ENCODE results near the gene B3GNT5. TPM values are rescaled to one million over a fixed set of nuclear protein-coding genes. Genes with fewer than 3 reads are reported as not detected.

Gene B3GNT5, protein sequence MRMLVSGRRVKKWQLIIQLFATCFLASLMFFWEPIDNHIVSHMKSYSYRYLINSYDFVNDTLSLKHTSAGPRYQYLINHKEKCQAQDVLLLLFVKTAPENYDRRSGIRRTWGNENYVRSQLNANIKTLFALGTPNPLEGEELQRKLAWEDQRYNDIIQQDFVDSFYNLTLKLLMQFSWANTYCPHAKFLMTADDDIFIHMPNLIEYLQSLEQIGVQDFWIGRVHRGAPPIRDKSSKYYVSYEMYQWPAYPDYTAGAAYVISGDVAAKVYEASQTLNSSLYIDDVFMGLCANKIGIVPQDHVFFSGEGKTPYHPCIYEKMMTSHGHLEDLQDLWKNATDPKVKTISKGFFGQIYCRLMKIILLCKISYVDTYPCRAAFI
- total RNA-seq: 1 to 10 TPM; 5.4 to 5.6 TPM

DNA sequence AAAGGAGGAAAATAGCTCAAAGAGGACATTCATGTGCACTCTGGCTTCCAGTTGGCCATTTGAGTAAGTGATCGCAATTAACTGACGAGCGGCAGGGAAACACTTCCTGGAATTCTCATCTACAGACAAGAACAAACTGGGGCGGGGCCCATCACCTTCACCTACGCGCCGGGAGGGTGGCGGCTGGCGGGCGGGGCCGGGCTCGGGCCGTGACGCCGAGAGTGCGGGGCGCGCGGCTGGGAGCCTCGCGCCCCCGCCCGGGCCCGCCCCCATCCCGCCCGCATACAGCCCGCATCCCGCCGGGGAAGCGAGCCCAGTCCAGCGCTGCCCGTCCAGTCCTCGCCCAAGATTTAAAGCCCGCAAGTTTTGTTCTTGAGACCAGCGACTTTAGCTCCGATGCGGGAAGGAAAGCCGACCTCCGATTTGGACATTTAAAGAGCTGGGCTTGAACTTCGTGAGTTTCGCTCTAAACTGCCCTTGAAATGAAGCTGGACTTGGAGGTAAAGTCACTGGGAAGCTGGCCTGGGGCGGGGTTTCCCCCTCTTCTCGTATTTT lies at the start of gene B3GNT5:
TSS of gene B3GNT5 (plus strand) at position 281 of the 555 bp plus-strand sequence. CDS start 16,546 bp downstream, outside the sequence.
- Histone ChIP-seq H3K4me3 (peak within 1 kb of the TSS; percentile 50 to 70), H3K36me3 (replicated peaks in 1 of 2; ENCODE audit: insufficient read depth in 1 of 2, low read depth in 2 of 2) (no peaks in the 10 kb centered on the region), H3K9me3 (no peaks in the 10 kb centered on the region), H3K27me3 (no peaks in the 10 kb centered on the region), H3K4me1 (peaks cover 12% of the 10 kb centered on the region), H3K27ac (peak within 1 kb of the TSS; percentile 89 to 96 (median 91))
- ATAC-seq: peak; percentile 80
- peak in 2 of 3 donors; percentile 56 to 61 for TF ChIP-seq POLR2A (IDR thresholded peaks at IDR 0.05)
- TF ChIP-seq, protein P1, sequence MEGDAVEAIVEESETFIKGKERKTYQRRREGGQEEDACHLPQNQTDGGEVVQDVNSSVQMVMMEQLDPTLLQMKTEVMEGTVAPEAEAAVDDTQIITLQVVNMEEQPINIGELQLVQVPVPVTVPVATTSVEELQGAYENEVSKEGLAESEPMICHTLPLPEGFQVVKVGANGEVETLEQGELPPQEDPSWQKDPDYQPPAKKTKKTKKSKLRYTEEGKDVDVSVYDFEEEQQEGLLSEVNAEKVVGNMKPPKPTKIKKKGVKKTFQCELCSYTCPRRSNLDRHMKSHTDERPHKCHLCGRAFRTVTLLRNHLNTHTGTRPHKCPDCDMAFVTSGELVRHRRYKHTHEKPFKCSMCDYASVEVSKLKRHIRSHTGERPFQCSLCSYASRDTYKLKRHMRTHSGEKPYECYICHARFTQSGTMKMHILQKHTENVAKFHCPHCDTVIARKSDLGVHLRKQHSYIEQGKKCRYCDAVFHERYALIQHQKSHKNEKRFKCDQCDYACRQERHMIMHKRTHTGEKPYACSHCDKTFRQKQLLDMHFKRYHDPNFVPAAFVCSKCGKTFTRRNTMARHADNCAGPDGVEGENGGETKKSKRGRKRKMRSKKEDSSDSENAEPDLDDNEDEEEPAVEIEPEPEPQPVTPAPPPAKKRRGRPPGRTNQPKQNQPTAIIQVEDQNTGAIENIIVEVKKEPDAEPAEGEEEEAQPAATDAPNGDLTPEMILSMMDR (IDR thresholded peaks at IDR 0.05): no peak
- intact Hi-C loops (cut with DNase I): no loop called here
- 0% methylated on average over 4 to 39 of the region's 43 CpGs for whole genome bisulfite sequencing, 2 donors
- peak; percentile 79 to 90 (median 88) for DNase-seq

DNA sequence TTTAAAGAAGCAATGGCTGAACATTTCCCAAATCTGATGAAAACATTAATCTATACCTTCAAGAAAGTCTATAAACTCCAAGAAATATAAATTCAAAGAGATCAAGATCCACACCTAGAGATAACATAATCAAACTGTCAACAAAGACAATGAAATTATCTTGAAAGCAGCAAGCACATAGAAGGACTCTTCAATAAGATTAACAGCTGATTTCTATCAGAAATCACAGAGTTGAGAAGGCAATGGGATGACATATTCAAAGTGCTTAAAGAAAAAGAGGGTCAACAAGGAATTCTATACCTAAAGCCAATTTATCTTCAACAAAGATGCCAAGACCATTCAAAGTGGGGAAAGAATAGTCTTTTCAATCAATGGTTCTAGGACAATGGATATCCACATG lies 49.4 kb upstream of the B3GNT5 start:
- Histone ChIP-seq H3K4me3 (no peak overlapping the region), H3K4me1 (no peaks in the 10 kb centered on the region), H3K27ac (no peak overlapping the region), H3K36me3 (replicated peaks in 1 of 2; ENCODE audit: insufficient read depth in 1 of 2, low read depth in 2 of 2) (no peaks in the 10 kb centered on the region), H3K9me3 (no peaks in the 10 kb centered on the region), H3K27me3 (no peaks in the 10 kb centered on the region)
- DNase-seq (no peak), ATAC-seq (no peak)
- TF ChIP-seq POLR2A (IDR thresholded peaks at IDR 0.05): no peak
- TF ChIP-seq, protein P1 (IDR thresholded peaks at IDR 0.05): no peak
- intact Hi-C loops (cut with DNase I): no loop called here

DNA sequence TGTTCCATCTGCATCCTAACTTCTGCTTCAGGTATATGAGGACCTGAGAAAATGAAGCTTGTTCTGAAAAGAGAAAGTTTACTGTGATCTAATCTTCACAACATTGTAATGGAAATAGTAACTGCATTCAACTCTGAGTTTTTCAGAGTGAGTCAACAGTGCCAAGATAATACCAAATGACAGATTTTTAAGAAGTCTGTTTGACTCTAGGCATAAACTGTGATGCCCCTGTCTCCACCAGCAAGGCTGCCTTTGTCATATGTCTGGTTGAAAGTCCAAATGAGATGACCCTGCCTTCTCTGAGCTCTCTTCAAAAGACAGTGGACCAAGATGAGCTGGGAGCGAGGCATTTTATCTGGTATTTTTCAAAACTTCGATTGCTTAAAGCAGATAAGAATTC lies 44.8 kb upstream of the B3GNT5 start:
- Histone ChIP-seq H3K9me3 (no peaks in the 10 kb centered on the region), H3K4me1 (peaks cover 7% of the 10 kb centered on the region), H3K27ac (no peak overlapping the region), H3K4me3 (no peak overlapping the region), H3K36me3 (replicated peaks in 1 of 2; ENCODE audit: insufficient read depth in 1 of 2, low read depth in 2 of 2) (no peaks in the 10 kb centered on the region), H3K27me3 (no peaks in the 10 kb centered on the region)
- ATAC-seq (no peak), DNase-seq (no peak)
- intact Hi-C loops (cut with DNase I): no loop called here
- TF ChIP-seq POLR2A (IDR thresholded peaks at IDR 0.05): no peak
- TF ChIP-seq, protein P1 (IDR thresholded peaks at IDR 0.05): no peak
- WGBS, 2 donors: 57 to 66% methylated on average over 2 of the region's 2 CpGs

DNA sequence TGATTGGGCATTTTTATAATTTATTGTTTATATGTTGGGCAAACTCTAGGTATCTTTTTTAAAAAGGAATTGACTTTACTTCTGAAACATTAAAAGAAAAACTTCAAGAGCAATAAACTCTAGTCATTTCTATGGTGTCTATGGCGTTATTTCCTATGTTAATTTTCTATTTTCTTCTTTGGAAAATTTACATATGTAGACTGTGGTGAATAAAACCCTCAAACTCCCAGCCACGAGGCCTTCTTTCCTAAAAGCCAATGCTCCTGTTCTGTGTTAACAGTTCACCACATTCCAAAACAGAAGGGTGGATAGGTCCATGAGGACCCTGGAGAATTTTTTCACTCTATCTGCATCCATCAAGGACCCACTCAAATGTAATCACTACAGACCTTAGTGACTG lies 44.3 kb upstream of the B3GNT5 start:
- H3K27me3 ChIP-seq: no peaks in the 10 kb centered on the region
- TF ChIP-seq, protein P1 (IDR thresholded peaks at IDR 0.05): no peak
- no peak for TF ChIP-seq POLR2A (IDR thresholded peaks at IDR 0.05)
- intact Hi-C loops (cut with DNase I): no loop called here
- no peaks in the 10 kb centered on the region for H3K9me3 ChIP-seq
- H3K4me3 ChIP-seq: no peak overlapping the region
- WGBS, 2 donors: 80 to 81% methylated on average over 2 of the region's 2 CpGs
- DNase-seq (no peak), ATAC-seq (no peak)
- H3K27ac ChIP-seq: no peak overlapping the region
- H3K36me3 ChIP-seq (replicated peaks in 1 of 2; ENCODE audit: insufficient read depth in 1 of 2, low read depth in 2 of 2): no peaks in the 10 kb centered on the region
- H3K4me1 ChIP-seq: peaks cover 7% of the 10 kb centered on the region

All from body of pancreas (tissue), 4 donors.